ENCODE results near the gene SLC5A11. TPM values are rescaled to one million over a fixed set of nuclear protein-coding genes. Genes with fewer than 3 reads are reported as not detected.

SLC5A11 gene
- total and polyA plus RNA-seq, 2 of the 13 experiments (the other 11 are each of a cell fraction or from before 2014, with no cell fraction given), result 1.2 to 3.3 TPM

GRCh38 chr16:24858219-24859041 lies 12.7 kb downstream of the SLC5A11 start (continued):
- TF ChIP-seq FOXA3 (CRISPR knock-in tag; IDR thresholded peaks at IDR 0.05) (peak; percentile 61), RNF2 (conservative IDR thresholded peaks at IDR 0.05; ENCODE audit: low read depth) (no peak), TMF1 (CRISPR knock-in tag; IDR thresholded peaks at IDR 0.05; ENCODE audit: low read depth) (peak; percentile 95), CHD4 (IDR thresholded peaks at IDR 0.05; ENCODE audit: borderline replicate concordance, low read length) (no peak), ZNF264 (CRISPR knock-in tag; IDR thresholded peaks at IDR 0.05) (peak; percentile 86; the same call in 1 of the 2 replicates), KDM6A (CRISPR knock-in tag; IDR thresholded peaks at IDR 0.05; ENCODE audit: low read depth) (peak; percentile 52; the same call in 1 of the 2 replicates), MXD4 (CRISPR knock-in tag; IDR thresholded peaks at IDR 0.05) (peak; percentile 90), ZZZ3 (CRISPR knock-in tag; IDR thresholded peaks at IDR 0.05; ENCODE audit: borderline replicate concordance) (peak; percentile 37; the same call in 1 of the 2 replicates), HNRNPK (IDR thresholded peaks at IDR 0.05; ENCODE audit: low read depth, low read length, poor library complexity, severe bottlenecking) (no peak), ARID3A (IDR thresholded peaks at IDR 0.05; ENCODE audit: low read depth, low read length) (no peak), TAF1 (CRISPR knock-in tag; IDR thresholded peaks at IDR 0.05) (no peak), MTF1 (CRISPR knock-in tag; IDR thresholded peaks at IDR 0.05) (peak; percentile 81; the same call in 1 of the 2 replicates), CENPT (CRISPR knock-in tag; IDR thresholded peaks at IDR 0.05; ENCODE audit: low read depth) (no peak), MTERF4 (CRISPR knock-in tag; IDR thresholded peaks at IDR 0.05) (peak; percentile 92; the same call in 1 of the 2 replicates), NFYB (CRISPR knock-in tag; IDR thresholded peaks at IDR 0.05) (peak; percentile 43; the same call in 1 of the 2 replicates), ZNF30 (CRISPR knock-in tag; IDR thresholded peaks at IDR 0.05) (peak; percentile 89), EP300 (IDR thresholded peaks at IDR 0.05; ENCODE audit: low read depth in 2 of 2, low read length in 2 of 2) (no peak), EP300 (CRISPR knock-in tag; IDR thresholded peaks at IDR 0.05; ENCODE audit: borderline replicate concordance) (peak; percentile 67; the same call in 1 of the 2 replicates), GFI1 (CRISPR knock-in tag; IDR thresholded peaks at IDR 0.05; ENCODE audit: borderline replicate concordance) (no peak), ATAD3A (CRISPR knock-in tag; IDR thresholded peaks at IDR 0.05) (peak; percentile 98; the same call in 1 of the 2 replicates), HOXD1 (CRISPR knock-in tag; IDR thresholded peaks at IDR 0.05) (0 out of 2 replicates have a peak, but pooled peaks have one; percentile 70), ZNF772 (CRISPR knock-in tag; IDR thresholded peaks at IDR 0.05) (peak; percentile 87; the same call in 1 of the 2 replicates), MIER3 (CRISPR knock-in tag; IDR thresholded peaks at IDR 0.05; ENCODE audit: borderline replicate concordance) (peak; percentile 74; the same call in 1 of the 2 replicates), NFE2 (CRISPR knock-in tag; IDR thresholded peaks at IDR 0.05) (no peak), ZNF136 (CRISPR knock-in tag; IDR thresholded peaks at IDR 0.05; ENCODE audit: low read depth) (no peak), CTCF (CRISPR knock-in tag; IDR thresholded peaks at IDR 0.05) (no peak), NFKB2 (CRISPR knock-in tag; IDR thresholded peaks at IDR 0.05; ENCODE audit: borderline replicate concordance) (peak; percentile 97)

Data from HepG2 (cell line).